LNCAP (cell line): ENCODE results near the gene C15orf61.

Experiments used
- TF ChIP-seq, protein P1 (sequence below): fragments of 450-650 bp; IDR thresholded peaks from 2 replicates; pipeline ENCODE4 v1.5.1; 2017; ENCODE audit warnings: mild to moderate bottlenecking

Gene C15orf61

GRCh38 chr15:67521029-67521782 is at the start of gene C15orf61:
TSS of gene C15orf61 (plus strand) at chr15:67521131. CDS start at chr15:67521249, 118 bp downstream.
- TF ChIP-seq, protein P1, sequence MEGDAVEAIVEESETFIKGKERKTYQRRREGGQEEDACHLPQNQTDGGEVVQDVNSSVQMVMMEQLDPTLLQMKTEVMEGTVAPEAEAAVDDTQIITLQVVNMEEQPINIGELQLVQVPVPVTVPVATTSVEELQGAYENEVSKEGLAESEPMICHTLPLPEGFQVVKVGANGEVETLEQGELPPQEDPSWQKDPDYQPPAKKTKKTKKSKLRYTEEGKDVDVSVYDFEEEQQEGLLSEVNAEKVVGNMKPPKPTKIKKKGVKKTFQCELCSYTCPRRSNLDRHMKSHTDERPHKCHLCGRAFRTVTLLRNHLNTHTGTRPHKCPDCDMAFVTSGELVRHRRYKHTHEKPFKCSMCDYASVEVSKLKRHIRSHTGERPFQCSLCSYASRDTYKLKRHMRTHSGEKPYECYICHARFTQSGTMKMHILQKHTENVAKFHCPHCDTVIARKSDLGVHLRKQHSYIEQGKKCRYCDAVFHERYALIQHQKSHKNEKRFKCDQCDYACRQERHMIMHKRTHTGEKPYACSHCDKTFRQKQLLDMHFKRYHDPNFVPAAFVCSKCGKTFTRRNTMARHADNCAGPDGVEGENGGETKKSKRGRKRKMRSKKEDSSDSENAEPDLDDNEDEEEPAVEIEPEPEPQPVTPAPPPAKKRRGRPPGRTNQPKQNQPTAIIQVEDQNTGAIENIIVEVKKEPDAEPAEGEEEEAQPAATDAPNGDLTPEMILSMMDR, result no peak

DNA sequence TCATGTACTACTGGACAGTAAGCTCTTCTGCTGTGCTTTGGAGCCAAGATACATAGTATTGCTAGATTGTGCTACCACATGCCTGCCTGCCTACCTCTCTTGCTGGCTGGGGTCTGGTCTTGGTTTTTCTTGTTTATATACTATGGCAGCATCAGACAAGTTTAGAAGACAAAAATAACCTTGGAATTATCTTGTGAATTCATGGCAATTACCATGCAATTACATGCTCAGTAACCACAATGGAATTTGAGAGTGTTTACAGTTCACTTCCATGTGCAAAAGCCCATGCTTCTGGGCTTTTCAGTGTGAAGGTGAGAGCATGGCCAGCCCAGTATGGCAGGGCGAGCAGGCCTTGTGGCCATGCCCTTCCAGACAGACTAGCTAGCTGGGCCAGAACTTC is 48.0 kb upstream of the C15orf61 start:
- TF ChIP-seq, protein P1, result no peak

DNA sequence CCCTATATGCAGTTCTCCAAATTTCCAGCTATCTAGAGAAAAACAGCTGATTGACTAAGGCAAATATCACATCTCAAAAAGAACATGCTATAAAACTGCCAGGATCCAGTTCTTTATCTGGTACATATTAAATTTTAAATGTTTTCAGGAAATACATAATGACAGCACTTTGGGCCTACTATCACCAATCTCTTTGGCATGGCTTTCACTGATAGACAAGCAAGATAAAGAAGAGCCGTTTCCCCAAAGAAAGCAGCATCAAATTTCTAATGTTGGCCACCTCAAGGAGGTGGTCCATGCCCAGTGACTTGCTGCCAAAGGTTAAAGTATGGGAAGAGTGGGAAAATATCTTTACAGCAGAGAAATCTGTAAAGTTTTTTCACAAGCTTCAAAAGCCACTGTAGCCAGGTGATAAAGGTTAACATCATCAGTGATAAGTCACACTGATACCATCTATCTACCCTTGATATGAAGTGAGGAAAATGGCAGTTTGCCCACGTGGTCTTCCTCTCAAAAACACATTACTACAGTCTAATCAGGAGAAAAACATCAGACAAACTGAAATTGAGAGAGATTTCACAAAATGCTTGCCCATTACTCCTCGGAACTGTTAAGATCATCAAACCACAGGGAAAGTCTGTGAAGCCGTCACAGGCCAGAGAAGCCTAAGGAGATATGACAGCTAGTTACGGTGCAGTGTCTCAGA is 46.4 kb upstream of the C15orf61 start:
- TF ChIP-seq, protein P1, result no peak

- TF ChIP-seq, protein P1, result no peak
These were observed 41.0 kb upstream of the C15orf61 start for GRCh38 chr15:67479781-67480505.

GRCh38 chr15:67480741-67481140 is 40.2 kb upstream of the C15orf61 start:
- TF ChIP-seq, protein P1, result no peak

DNA sequence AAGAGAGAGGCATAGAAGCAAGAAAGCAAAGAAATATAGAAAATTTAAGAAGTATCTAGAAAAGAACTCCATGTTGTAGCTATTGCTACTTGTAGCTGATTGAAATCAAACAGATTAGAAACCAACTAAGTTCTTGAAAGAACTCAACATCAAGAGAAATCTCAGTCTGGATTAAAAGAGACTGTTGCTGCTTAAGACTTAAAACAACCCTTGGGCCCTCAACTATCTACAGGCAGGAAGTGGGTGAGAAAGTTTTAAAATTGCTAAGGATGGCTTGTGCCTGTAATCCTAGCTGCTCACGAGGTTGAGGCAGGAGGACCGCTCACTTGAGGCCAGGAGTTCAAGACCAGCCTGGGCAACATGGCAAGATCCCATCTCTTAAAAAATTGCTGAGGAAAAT is 39.3 kb upstream of the C15orf61 start:
- TF ChIP-seq, protein P1, result no peak

DNA sequence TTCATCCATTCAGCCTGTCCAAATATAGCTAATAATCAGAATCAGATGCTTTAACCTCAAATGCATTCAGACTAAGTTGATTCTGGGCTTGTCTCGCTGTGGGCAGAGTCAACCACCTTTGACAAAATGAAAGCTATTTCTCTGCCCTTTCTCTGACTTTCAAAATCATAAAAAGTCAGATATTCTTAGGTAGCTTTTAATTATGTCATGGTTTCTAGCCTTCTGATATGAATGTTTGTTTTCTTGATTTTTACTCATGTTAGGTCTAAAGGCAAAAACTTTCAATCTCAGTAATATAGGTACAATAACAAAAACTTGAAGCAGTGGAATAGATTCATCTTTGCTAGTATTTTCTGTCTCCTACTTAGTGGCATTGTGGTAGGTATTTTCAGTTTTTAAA is 25.3 kb upstream of the C15orf61 start:
- TF ChIP-seq, protein P1, result no peak
